Left cardiac atrium (tissue), 4 donors: ENCODE data around the gene AMDHD2. TPM values are rescaled to one million over a fixed set of nuclear protein-coding genes. Genes with fewer than 3 reads are reported as not detected.
"Not testable (repeated sequence)": the region's sequence is repeated elsewhere in the genome, so short reads cannot be mapped to it uniquely, and the experiment has no call there.

Experiments
- ATAC-seq, 2 donors: fragments of 200-7000 bp; cut with Tn5 transposase; one replicate each; pipeline ENCODE4 v1.9.1; 2020; ENCODE audit warnings: mild to moderate bottlenecking in 2 of 2, moderate library complexity in 2 of 2
- DNase-seq: peaks from one replicate; pipeline ENCODE4 v3.0.0-alpha.2; 2020
- intact Hi-C, 2 donors: fragments of 100-400 bp; cut with DNase I; formaldehyde crosslinking; loops; one replicate each; pipeline versions ENCODE4 v1.14.1 to v1.15.1; 2022 to 2023
- total RNA-seq, 2 donors: library from RNA; stranded (reverse); fragmentation: NEBNext Ultra II Directional; extraction: Animal tissue kit (Norgen Biotek cat#: 25700); gene quantifications; one replicate each; pipeline ENCODE4 v1.2.1, GENCODE V29; 2021
- donor health status: DM: no; HTN: yes; CAD: no.
- donor health status: DM: no; HTN: yes; CAD: no; lungs with severe emphysema.
- donor health status: DM: yes; HTN: yes; CAD: no.
- donor health status: Dilated cardiomyopathy.

The AMDHD2 gene
- total RNA-seq, 2 donors from 2014 or later: 15.8 to 21.8 TPM

- intact Hi-C loops: no loop called here
- DNase-seq: peak; percentile 34
- no peak for ATAC-seq
Observed at GRCh38 chr16:2528161-2529060, 8.2 kb downstream of the AMDHD2 start.

- DNase-seq (peak; percentile 24), ATAC-seq (no peak)
- intact Hi-C loops: no loop called here
Observed at GRCh38 chr16:2529061-2529931, 9.1 kb downstream of the AMDHD2 start.

- intact Hi-C loops: no loop called here
- ATAC-seq (no peak), DNase-seq (peak; percentile 21)
Observed at GRCh38 chr16:2529961-2530628, 9.9 kb downstream of the AMDHD2 start.

- no peak for ATAC-seq
- intact Hi-C loops: no loop called here
- peak; percentile 28 for DNase-seq
Observed at GRCh38 chr16:2530629-2531318, 10.6 kb downstream of the AMDHD2 start.

GRCh38 chr16:2531371-2531695 lies 11.2 kb downstream of the AMDHD2 start, which contains the start of gene CEMP1:
CEMP1 (minus strand) TSS chr16:2531408; CDS start chr16:2531073, 335 bp downstream.
- intact Hi-C loops: no loop called here
- no peak for DNase-seq

GRCh38 chr16:2531696-2532493 lies 11.7 kb downstream of the AMDHD2 start:
- ATAC-seq (peak; percentile 94 to 97), DNase-seq (peak; percentile 100)

More at GRCh38 chr16:2531371-2531695, 11.2 kb downstream of the AMDHD2 start, which contains the start of gene CEMP1:
- ATAC-seq: no peak

GRCh38 chr16:2532494-2533141 lies 12.4 kb downstream of the AMDHD2 start:
- ATAC-seq: peak; percentile 13 to 30
- intact Hi-C loops: no loop called here

More at GRCh38 chr16:2531696-2532493, 11.7 kb downstream of the AMDHD2 start:
- intact Hi-C loops: no loop called here

GRCh38 chr16:2533142-2533755 lies 13.1 kb downstream of the AMDHD2 start:
- ATAC-seq, DNase-seq, intact Hi-C loops: not testable (repeated sequence)

More at GRCh38 chr16:2532494-2533141, 12.4 kb downstream of the AMDHD2 start:
- no peak for DNase-seq

GRCh38 chr16:2533912-2534311 lies 13.7 kb downstream of the AMDHD2 start:
- no peak for ATAC-seq
- intact Hi-C loops: no loop called here
- no peak for DNase-seq

GRCh38 chr16:2534335-2534734 lies 14.2 kb downstream of the AMDHD2 start:
- intact Hi-C loops, DNase-seq, ATAC-seq: not testable (repeated sequence)

- intact Hi-C loops: no loop called here
- DNase-seq (peak; percentile 44), ATAC-seq (no peak)
Observed at GRCh38 chr16:2535625-2536013, 15.4 kb downstream of the AMDHD2 start.

GRCh38 chr16:2537451-2538379 lies 17.5 kb downstream of the AMDHD2 start, which contains the start of gene PDPK1:
PDPK1 (plus strand) TSS chr16:2538021; CDS start chr16:2538113, 92 bp downstream.
- intact Hi-C loops: no loop called here
- peak; percentile 93 to 95 for ATAC-seq
- DNase-seq: peak; percentile 95

- ATAC-seq, DNase-seq, intact Hi-C loops: not testable (repeated sequence)
Observed at GRCh38 chr16:2539192-2539844, 19.1 kb downstream of the AMDHD2 start.

GRCh38 chr16:2539845-2540458 lies 19.8 kb downstream of the AMDHD2 start:
- intact Hi-C loops, DNase-seq, ATAC-seq: not testable (repeated sequence)

- DNase-seq, ATAC-seq, intact Hi-C loops: not testable (repeated sequence)
Observed at GRCh38 chr16:2540912-2541311, 20.7 kb downstream of the AMDHD2 start.
